Stomach (tissue), 4 donors: ENCODE measurements around the gene NFIX.

Source experiments
- POLR2A ChIP-seq, 4 donors: fragments of 450-650 bp; IDR thresholded peaks; one replicate each; pipeline ENCODE4 v1.6.1; 2016; ENCODE audit warnings: antibody characterized with exemption in 4 of 4, control low read depth in 2 of 4, mild to moderate bottlenecking in 1 of 4, moderate library complexity in 1 of 4
- TF ChIP-seq, protein P1 (sequence below), 7 experiments: fragments of 450-650 bp in 4 of 7; fragments of 200-600 bp in 3 of 7; sonication (generic) in 3 of 7; IDR thresholded peaks; one replicate each; pipeline ENCODE4 v1.5.1; 2016 to 2019; ENCODE audit warnings: antibody characterized with exemption in 7 of 7, control low read depth in 2 of 7, mild to moderate bottlenecking in 1 of 7

GRCh38 chr19:13037731-13038130 is 42.5 kb downstream of the NFIX start:
- TF ChIP-seq, protein P1, sequence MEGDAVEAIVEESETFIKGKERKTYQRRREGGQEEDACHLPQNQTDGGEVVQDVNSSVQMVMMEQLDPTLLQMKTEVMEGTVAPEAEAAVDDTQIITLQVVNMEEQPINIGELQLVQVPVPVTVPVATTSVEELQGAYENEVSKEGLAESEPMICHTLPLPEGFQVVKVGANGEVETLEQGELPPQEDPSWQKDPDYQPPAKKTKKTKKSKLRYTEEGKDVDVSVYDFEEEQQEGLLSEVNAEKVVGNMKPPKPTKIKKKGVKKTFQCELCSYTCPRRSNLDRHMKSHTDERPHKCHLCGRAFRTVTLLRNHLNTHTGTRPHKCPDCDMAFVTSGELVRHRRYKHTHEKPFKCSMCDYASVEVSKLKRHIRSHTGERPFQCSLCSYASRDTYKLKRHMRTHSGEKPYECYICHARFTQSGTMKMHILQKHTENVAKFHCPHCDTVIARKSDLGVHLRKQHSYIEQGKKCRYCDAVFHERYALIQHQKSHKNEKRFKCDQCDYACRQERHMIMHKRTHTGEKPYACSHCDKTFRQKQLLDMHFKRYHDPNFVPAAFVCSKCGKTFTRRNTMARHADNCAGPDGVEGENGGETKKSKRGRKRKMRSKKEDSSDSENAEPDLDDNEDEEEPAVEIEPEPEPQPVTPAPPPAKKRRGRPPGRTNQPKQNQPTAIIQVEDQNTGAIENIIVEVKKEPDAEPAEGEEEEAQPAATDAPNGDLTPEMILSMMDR (IDR thresholded peaks at IDR 0.05): no peak
- TF ChIP-seq POLR2A (IDR thresholded peaks at IDR 0.05): no peak
